ENCODE data around the gene TMEM175. TPM values are rescaled to one million over a fixed set of nuclear protein-coding genes. Genes with fewer than 3 reads are reported as not detected.

The TMEM175 gene
- total RNA-seq, 1 experiment from 2014 or later: 18.5 TPM

GRCh38 chr4:946517-947471, 14.5 kb downstream of the TMEM175 start:
- POLR2A ChIA-PET (ENCODE audit: unreplicated experiment): no interaction called here
- H3K27ac ChIP-seq (ENCODE audit: low read length): no peak overlapping the region

DNA sequence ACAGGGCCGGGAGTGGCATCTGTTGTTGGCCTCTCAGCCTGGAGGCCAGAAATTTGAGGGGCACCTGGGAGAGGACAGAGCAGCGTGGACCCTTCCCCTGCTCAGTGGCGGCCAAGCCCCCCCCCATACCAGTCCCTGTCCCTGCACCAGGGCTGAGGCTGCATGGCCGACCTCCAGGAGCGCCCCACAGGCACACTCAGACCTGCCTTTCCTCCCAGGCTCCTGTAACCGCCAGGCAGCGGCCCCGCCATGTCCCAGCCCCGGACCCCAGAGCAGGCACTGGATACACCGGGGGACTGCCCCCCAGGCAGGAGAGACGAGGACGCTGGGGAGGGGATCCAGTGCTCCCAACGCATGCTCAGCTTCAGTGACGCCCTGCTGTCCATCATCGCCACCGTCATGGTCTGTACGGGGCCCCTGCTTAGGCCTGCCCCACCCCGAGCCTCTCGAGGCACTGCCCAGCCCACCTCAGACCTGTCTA, 15.3 kb downstream of the TMEM175 start:
- ChIA-PET CTCF (no interaction called here), POLR2A (ENCODE audit: unreplicated experiment) (no interaction called here)
- TF ChIP-seq EZH2phosphoT487 (IDR thresholded peaks at IDR 0.05; ENCODE audit: borderline replicate concordance, low read length) (no peak), EZH2 (IDR thresholded peaks at IDR 0.05; ENCODE audit: low read length, unreplicated experiment) (no peak)
- TF ChIP-seq, protein P1, sequence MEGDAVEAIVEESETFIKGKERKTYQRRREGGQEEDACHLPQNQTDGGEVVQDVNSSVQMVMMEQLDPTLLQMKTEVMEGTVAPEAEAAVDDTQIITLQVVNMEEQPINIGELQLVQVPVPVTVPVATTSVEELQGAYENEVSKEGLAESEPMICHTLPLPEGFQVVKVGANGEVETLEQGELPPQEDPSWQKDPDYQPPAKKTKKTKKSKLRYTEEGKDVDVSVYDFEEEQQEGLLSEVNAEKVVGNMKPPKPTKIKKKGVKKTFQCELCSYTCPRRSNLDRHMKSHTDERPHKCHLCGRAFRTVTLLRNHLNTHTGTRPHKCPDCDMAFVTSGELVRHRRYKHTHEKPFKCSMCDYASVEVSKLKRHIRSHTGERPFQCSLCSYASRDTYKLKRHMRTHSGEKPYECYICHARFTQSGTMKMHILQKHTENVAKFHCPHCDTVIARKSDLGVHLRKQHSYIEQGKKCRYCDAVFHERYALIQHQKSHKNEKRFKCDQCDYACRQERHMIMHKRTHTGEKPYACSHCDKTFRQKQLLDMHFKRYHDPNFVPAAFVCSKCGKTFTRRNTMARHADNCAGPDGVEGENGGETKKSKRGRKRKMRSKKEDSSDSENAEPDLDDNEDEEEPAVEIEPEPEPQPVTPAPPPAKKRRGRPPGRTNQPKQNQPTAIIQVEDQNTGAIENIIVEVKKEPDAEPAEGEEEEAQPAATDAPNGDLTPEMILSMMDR (conservative IDR thresholded peaks at IDR 0.05; ENCODE audit: low read depth, low read length): no peak
- H3K9me2 ChIP-seq (replicated peaks; ENCODE audit: low read length): no peaks in the 10 kb centered on the region
- no peak overlapping the region for H2AFZ ChIP-seq (ENCODE audit: low read length)
- no peaks in the 10 kb centered on the region for H3K9me3 ChIP-seq (ENCODE audit: low read length)
- no peaks in the 10 kb centered on the region for H3K79me2 ChIP-seq (ENCODE audit: low read length)
- DNase-seq (no peak), ATAC-seq (no peak)
- H4K20me1 ChIP-seq (ENCODE audit: low read length): no peaks in the 10 kb centered on the region
- no TSS peak for BruUV-seq (replicated peaks)
- H3K4me3 ChIP-seq (ENCODE audit: low read length): no peak overlapping the region
- H3K4me1 ChIP-seq (ENCODE audit: insufficient read depth, low read length): no peaks in the 10 kb centered on the region
- intact Hi-C loops (cut with micrococcal nuclease): no loop called here
- no peaks in the 10 kb centered on the region for H3K27me3 ChIP-seq (ENCODE audit: low read length)
- no peaks in the 10 kb centered on the region for H3F3A ChIP-seq (ENCODE audit: low read length, unreplicated experiment)
- H3K9ac ChIP-seq (ENCODE audit: low read length): no peak overlapping the region
- no peak overlapping the region for H3K4me2 ChIP-seq (ENCODE audit: low read length)
- no peak overlapping the region for H3K27ac ChIP-seq (ENCODE audit: low read length)
- no peaks in the 10 kb centered on the region for H3K36me3 ChIP-seq (ENCODE audit: low read depth, low read length)

More at GRCh38 chr4:946517-947471, 14.5 kb downstream of the TMEM175 start:
- Histone ChIP-seq H3K79me2 (ENCODE audit: low read length) (no peaks in the 10 kb centered on the region), H3F3A (ENCODE audit: low read length, unreplicated experiment) (no peaks in the 10 kb centered on the region), H2AFZ (ENCODE audit: low read length) (no peak overlapping the region), H3K4me3 (ENCODE audit: low read length) (no peak overlapping the region), H4K20me1 (ENCODE audit: low read length) (no peaks in the 10 kb centered on the region), H3K9ac (ENCODE audit: low read length) (no peak overlapping the region), H3K9me3 (ENCODE audit: low read length) (no peaks in the 10 kb centered on the region), H3K9me2 (replicated peaks; ENCODE audit: low read length) (no peaks in the 10 kb centered on the region), H3K4me1 (ENCODE audit: insufficient read depth, low read length) (no peaks in the 10 kb centered on the region), H3K27me3 (ENCODE audit: low read length) (no peaks in the 10 kb centered on the region), H3K4me2 (ENCODE audit: low read length) (no peak overlapping the region), H3K36me3 (ENCODE audit: low read depth, low read length) (no peaks in the 10 kb centered on the region)
- intact Hi-C loops (cut with micrococcal nuclease): no loop called here
- DNase-seq: no peak
- no peak for ATAC-seq
- TF ChIP-seq, protein P1 (conservative IDR thresholded peaks at IDR 0.05; ENCODE audit: low read depth, low read length): no peak
- TF ChIP-seq EZH2phosphoT487 (IDR thresholded peaks at IDR 0.05; ENCODE audit: borderline replicate concordance, low read length) (no peak), EZH2 (IDR thresholded peaks at IDR 0.05; ENCODE audit: low read length, unreplicated experiment) (no peak)
- BruUV-seq (replicated peaks): no TSS peak
- CTCF ChIA-PET: no interaction called here

All from PC-3 (cell line).